ENCODE measurements around the gene OSBPL8.

OSBPL8 gene

GRCh38 chr12:76303365-76303764 lies 256.2 kb downstream of the OSBPL8 start:
- no peak for DNase-seq (ENCODE audit: low read depth)

Data from activated T-cell treated with anti-CD3 and anti-CD28 coated beads for 48 hours (primary cell).